Measurements from ENCODE around the gene RIMS4. TPM values are rescaled to one million over a fixed set of nuclear protein-coding genes. Genes with fewer than 3 reads are reported as not detected.

The RIMS4 gene
- total RNA-seq, 1 donor from 2014 or later, result 5.3 TPM

DNA sequence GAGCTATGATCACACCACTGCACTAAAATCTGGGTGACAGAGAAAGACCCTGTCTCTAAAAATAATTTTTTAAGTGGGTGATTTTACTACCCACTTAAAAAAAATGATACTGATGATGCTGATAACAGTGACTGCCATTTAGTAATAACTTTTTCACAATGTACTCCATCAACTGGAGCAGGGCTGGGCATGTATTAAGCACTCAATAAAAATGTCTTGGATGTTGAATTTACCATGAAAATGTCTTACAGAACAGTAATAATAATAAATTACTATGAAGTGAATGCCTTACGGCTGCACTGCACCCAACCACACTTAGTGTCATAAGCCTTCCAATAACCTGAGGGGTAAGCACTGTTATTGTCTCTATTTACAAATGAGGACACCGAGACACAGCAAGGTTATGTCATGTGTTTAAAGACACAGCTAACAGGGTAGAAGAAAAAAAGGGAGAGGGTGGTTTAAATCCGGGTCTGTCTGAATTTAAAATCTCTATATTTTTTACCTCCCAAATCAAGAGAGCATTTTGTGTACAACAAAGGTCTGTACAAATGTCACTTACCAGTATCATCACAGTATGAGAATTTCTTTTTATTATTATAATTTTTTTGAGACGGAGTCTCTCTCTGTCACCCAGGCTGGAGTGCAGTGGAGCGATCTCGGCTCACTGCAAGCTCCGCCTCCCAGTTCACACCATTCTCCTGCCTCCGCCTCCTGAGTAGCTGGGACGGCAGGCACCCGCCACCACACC lies 21.5 kb downstream of the RIMS4 start:
- no peak overlapping the region for H3K4me3 Mint-ChIP-seq
- no peaks in the 10 kb centered on the region for H4K20me1 ChIP-seq (ENCODE audit: low read depth)
- no peak overlapping the region for H3K27ac Mint-ChIP-seq

GRCh38 chr20:44787299-44787698 lies 23.0 kb downstream of the RIMS4 start:
- H3K9me3 ChIP-seq (ENCODE audit: low read depth), result no peaks in the 10 kb centered on the region
- no peaks in the 10 kb centered on the region for H3K36me3 ChIP-seq
- no peak overlapping the region for H3K4me2 ChIP-seq
- Mint-ChIP-seq H3K27me3 (ENCODE audit: insufficient read depth, low read depth) (no peaks in the 10 kb centered on the region), H3K4me1 (no peaks in the 10 kb centered on the region), H3K36me3 (no peaks in the 10 kb centered on the region), H3K4me3 (no peak overlapping the region), H3K9me3 (no peaks in the 10 kb centered on the region), H3K27ac (no peak overlapping the region)
- no peak overlapping the region for H3K27ac ChIP-seq
- no peak overlapping the region for H2AFZ ChIP-seq (replicated peaks)
- no peaks in the 10 kb centered on the region for H4K20me1 ChIP-seq (ENCODE audit: low read depth)
- TF ChIP-seq EZH2 (IDR thresholded peaks at IDR 0.05) (no peak), CTCF (IDR thresholded peaks at IDR 0.05) (no peak), EZH2phosphoT487 (IDR thresholded peaks at IDR 0.05) (no peak)
- no peak for DNase-seq (ENCODE audit: low spot score)
- no peaks in the 10 kb centered on the region for H3K79me2 ChIP-seq (ENCODE audit: low read depth)
- no peaks in the 10 kb centered on the region for H3K27me3 ChIP-seq
- no peaks in the 10 kb centered on the region for H3F3A ChIP-seq (ENCODE audit: low read depth)
- H3K9ac ChIP-seq, result no peak overlapping the region
- H3K4me3 ChIP-seq, result no peak overlapping the region
- no peaks in the 10 kb centered on the region for H3K4me1 ChIP-seq

More for the DNA sequence above, 21.5 kb downstream of the RIMS4 start:
- peaks cover 4% of the 10 kb centered on the region for H3K27me3 Mint-ChIP-seq (ENCODE audit: insufficient read depth, low read depth)
- Histone ChIP-seq H3K9me3 (ENCODE audit: low read depth) (no peaks in the 10 kb centered on the region), H3K4me2 (no peak overlapping the region), H3K4me3 (no peak overlapping the region), H3K36me3 (no peaks in the 10 kb centered on the region), H3K4me1 (no peaks in the 10 kb centered on the region), H3K27me3 (no peaks in the 10 kb centered on the region), H3K79me2 (ENCODE audit: low read depth) (no peaks in the 10 kb centered on the region), H2AFZ (replicated peaks) (no peak overlapping the region), H3K9ac (no peak overlapping the region), H3K27ac (no peak overlapping the region), H3F3A (ENCODE audit: low read depth) (no peaks in the 10 kb centered on the region)
- no peak for DNase-seq (ENCODE audit: low spot score)
- H3K9me3 Mint-ChIP-seq, result no peaks in the 10 kb centered on the region
- H3K36me3 Mint-ChIP-seq, result no peaks in the 10 kb centered on the region
- H3K4me1 Mint-ChIP-seq, result no peaks in the 10 kb centered on the region
- TF ChIP-seq CTCF (IDR thresholded peaks at IDR 0.05), result no peak

GRCh38 chr20:44785768-44786167 lies 24.6 kb downstream of the RIMS4 start:
- Histone ChIP-seq H3F3A (ENCODE audit: low read depth) (no peaks in the 10 kb centered on the region), H2AFZ (replicated peaks) (no peak overlapping the region), H3K9ac (no peak overlapping the region), H3K79me2 (ENCODE audit: low read depth) (no peaks in the 10 kb centered on the region), H3K9me3 (ENCODE audit: low read depth) (no peaks in the 10 kb centered on the region), H3K27me3 (no peaks in the 10 kb centered on the region), H4K20me1 (ENCODE audit: low read depth) (peaks cover 8% of the 10 kb centered on the region), H3K36me3 (no peaks in the 10 kb centered on the region), H3K4me1 (no peaks in the 10 kb centered on the region), H3K4me2 (no peak overlapping the region), H3K4me3 (no peak overlapping the region), H3K27ac (no peak overlapping the region)
- no peak overlapping the region for H3K4me3 Mint-ChIP-seq
- peak; percentile 58 for DNase-seq (ENCODE audit: low spot score)
- no peaks in the 10 kb centered on the region for H3K4me1 Mint-ChIP-seq
- H3K27me3 Mint-ChIP-seq (ENCODE audit: insufficient read depth, low read depth), result no peaks in the 10 kb centered on the region
- H3K27ac Mint-ChIP-seq, result no peak overlapping the region
- TF ChIP-seq EZH2phosphoT487 (IDR thresholded peaks at IDR 0.05) (no peak), CTCF (IDR thresholded peaks at IDR 0.05) (peak; percentile 43), EZH2 (IDR thresholded peaks at IDR 0.05) (no peak)
- H3K9me3 Mint-ChIP-seq, result no peaks in the 10 kb centered on the region
- no peaks in the 10 kb centered on the region for H3K36me3 Mint-ChIP-seq

All from neural progenitor cell (in vitro differentiated cells).